Osteoblast (primary cell): ENCODE measurements around the gene CASKIN2. TPM values are rescaled to one million over a fixed set of nuclear protein-coding genes. Genes with fewer than 3 reads are reported as not detected.

Source experiments
- DNase-seq: peaks from one replicate; pipeline ENCODE4 v3.0.0; 2011; ENCODE audit warnings: low spot score, mixed read lengths; ENCODE audit not compliant: insufficient read length; ENCODE audit errors: missing footprints
- H2AFZ ChIP-seq: 2 replicates; pipeline ENCODE4 v1.6.0; 2011; ENCODE audit warnings: mild to moderate bottlenecking, low read length
- H3K27ac ChIP-seq: 2 replicates; pipeline ENCODE4 v1.5.1; 2011; ENCODE audit warnings: mild to moderate bottlenecking, low read depth, low read length, moderate library complexity
- H3K27me3 ChIP-seq: 2 replicates; pipeline ENCODE4 v1.6.0; 2012; ENCODE audit warnings: mild to moderate bottlenecking, control low read depth, inconsistent platforms, low read length, moderate library complexity; ENCODE audit not compliant: insufficient read depth
- H3K36me3 ChIP-seq: 2 replicates; pipeline ENCODE4 v1.5.1; 2011; ENCODE audit warnings: mild to moderate bottlenecking, low read length, control low read depth, moderate library complexity; ENCODE audit not compliant: insufficient read depth
- H3K4me1 ChIP-seq: 2 replicates; pipeline ENCODE4 v1.5.1; 2011; ENCODE audit warnings: mild to moderate bottlenecking, low read length, control low read depth, moderate library complexity; ENCODE audit not compliant: insufficient read depth
- H3K4me2 ChIP-seq: 2 replicates; pipeline ENCODE4 v1.6.0; 2011; ENCODE audit warnings: mild to moderate bottlenecking, low read length; ENCODE audit not compliant: insufficient read depth
- H3K4me3 ChIP-seq: fragments of 200-600 bp; sonication (generic); 3 replicates; pipeline ENCODE4 v1.5.1; 2012; ENCODE audit warnings: mild to moderate bottlenecking, low read length, inconsistent platforms; ENCODE audit not compliant: insufficient read depth
- H3K79me2 ChIP-seq: 2 replicates; pipeline ENCODE4 v1.6.0; 2012; ENCODE audit warnings: mild to moderate bottlenecking, low read length, control low read depth, inconsistent platforms; ENCODE audit not compliant: insufficient read depth
- H3K9me3 ChIP-seq: 2 replicates; pipeline ENCODE4 v1.5.1; 2011; ENCODE audit warnings: low read depth, low read length, control low read depth
- H4K20me1 ChIP-seq: 2 replicates; pipeline ENCODE4 v1.6.0; 2012; ENCODE audit warnings: mild to moderate bottlenecking, low read length, control low read depth; ENCODE audit not compliant: insufficient read depth
- total RNA-seq: library from RNA; depleted of rRNA; stranded (reverse); fragments of >200 nt; gene quantifications from 2 replicates; pipeline ENCODE4 v1.2.3, GENCODE V29; 2012
- TF ChIP-seq, protein P1 (sequence below): IDR thresholded peaks from 2 replicates; pipeline ENCODE4 v1.5.1; 2011; ENCODE audit warnings: mild to moderate bottlenecking, low read depth, low read length, moderate library complexity; ENCODE audit errors: extremely low read depth

CASKIN2 gene
- total RNA-seq, 1 donor: 8.7 TPM

DNA sequence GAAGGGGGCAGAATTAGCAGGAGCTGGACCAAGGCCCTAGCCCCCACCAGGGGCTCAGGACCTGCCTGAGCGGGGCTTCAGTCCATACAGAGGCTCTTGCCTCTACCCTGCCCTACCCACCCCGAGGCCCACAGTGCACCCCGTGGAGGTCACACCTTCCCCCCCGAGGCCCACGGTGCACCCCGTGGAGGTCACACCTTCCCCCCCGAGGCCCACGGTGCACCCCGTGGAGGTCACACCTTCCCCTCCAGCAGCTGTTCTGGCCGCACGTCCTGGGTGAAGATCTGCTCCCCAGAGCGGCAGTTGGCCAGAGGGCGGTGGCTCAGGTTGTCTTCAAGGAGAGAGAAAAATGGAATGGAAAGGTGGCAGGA lies 11.4 kb downstream of the CASKIN2 start:
- Histone ChIP-seq H3K27me3 (no peaks in the 10 kb centered on the region), H3K9me3 (no peaks in the 10 kb centered on the region), H3K36me3 (peaks cover 13% of the 10 kb centered on the region), H3K27ac (no peak overlapping the region), H3K4me3 (no peak overlapping the region), H3K79me2 (no peaks in the 10 kb centered on the region), H3K4me2 (no peak overlapping the region), H4K20me1 (peaks cover 13% of the 10 kb centered on the region), H3K4me1 (no peaks in the 10 kb centered on the region), H2AFZ (no peak overlapping the region)
- TF ChIP-seq, protein P1, sequence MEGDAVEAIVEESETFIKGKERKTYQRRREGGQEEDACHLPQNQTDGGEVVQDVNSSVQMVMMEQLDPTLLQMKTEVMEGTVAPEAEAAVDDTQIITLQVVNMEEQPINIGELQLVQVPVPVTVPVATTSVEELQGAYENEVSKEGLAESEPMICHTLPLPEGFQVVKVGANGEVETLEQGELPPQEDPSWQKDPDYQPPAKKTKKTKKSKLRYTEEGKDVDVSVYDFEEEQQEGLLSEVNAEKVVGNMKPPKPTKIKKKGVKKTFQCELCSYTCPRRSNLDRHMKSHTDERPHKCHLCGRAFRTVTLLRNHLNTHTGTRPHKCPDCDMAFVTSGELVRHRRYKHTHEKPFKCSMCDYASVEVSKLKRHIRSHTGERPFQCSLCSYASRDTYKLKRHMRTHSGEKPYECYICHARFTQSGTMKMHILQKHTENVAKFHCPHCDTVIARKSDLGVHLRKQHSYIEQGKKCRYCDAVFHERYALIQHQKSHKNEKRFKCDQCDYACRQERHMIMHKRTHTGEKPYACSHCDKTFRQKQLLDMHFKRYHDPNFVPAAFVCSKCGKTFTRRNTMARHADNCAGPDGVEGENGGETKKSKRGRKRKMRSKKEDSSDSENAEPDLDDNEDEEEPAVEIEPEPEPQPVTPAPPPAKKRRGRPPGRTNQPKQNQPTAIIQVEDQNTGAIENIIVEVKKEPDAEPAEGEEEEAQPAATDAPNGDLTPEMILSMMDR: no peak
- no peak for DNase-seq

DNA sequence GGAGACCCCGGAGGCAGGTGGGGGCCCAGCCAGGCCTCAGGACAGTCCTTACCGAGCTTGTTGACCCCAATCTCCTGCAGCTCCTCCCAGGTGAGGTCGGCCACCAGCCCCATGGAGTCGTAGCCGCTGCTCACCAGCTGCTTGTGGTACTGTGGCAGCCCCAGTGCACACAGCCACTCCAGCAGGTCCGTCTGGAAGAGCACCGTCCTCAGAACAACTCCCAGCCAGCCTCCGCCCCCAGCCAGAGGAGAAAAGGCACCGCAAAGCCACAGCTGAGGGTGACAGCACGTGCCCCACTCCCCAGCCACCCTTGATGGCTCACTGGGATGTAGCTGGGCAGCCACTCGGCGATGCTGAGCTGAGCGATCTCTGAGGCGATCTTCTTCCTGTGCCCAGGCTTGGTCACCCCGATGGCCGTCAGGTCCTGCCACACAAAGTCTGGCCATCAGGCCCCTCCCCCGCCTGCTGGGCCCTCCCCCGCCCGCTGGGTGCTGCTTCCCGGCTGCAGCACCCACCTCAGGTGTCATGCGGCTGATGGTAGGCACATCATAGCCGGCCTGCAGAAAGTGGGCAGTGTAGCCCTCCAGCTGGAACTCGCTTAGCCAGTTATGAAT lies 11.9 kb downstream of the CASKIN2 start:
- TF ChIP-seq, protein P1: no peak
- no peak for DNase-seq
- Histone ChIP-seq H4K20me1 (peaks cover 8% of the 10 kb centered on the region), H3K9me3 (no peaks in the 10 kb centered on the region), H2AFZ (no peak overlapping the region), H3K27ac (no peak overlapping the region), H3K4me1 (no peaks in the 10 kb centered on the region), H3K4me3 (no peak overlapping the region), H3K27me3 (no peaks in the 10 kb centered on the region), H3K79me2 (no peaks in the 10 kb centered on the region), H3K36me3 (peaks cover 16% of the 10 kb centered on the region), H3K4me2 (no peak overlapping the region)

DNA sequence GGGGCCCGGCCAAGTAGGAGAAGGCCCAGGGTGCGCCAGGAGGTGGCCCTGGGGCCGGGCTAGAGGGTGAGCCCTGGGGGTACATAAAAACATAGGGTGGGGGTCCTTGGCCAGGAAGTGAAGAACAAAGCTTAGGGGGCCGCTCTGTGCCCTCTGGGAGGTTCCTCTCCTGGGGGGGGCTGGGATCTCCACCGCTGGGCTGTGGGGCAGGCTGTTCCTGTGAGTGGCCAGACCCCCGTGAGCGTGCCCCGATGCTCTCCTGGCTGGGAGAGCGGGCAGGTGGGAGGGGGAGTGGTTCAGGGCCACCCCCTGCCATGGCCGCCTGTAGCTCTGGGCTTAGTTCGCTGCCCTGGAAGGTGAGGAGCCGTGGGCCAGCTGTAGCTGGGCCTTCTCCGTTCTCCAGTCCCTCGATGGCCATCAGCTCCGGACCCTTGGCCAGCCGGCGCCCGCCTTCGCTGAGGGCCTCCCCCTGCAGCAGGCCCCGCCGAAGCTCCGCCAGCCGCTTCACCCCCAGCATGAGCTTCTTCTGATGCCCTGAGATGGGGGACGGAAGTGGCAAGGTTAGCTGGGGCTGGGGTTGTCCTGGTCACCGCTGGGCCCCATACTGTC lies 12.5 kb downstream of the CASKIN2 start:
- DNase-seq: no peak
- Histone ChIP-seq H3K36me3 (peaks cover 16% of the 10 kb centered on the region), H4K20me1 (peaks cover 3% of the 10 kb centered on the region), H3K9me3 (no peaks in the 10 kb centered on the region), H3K4me1 (no peaks in the 10 kb centered on the region), H3K27me3 (no peaks in the 10 kb centered on the region), H2AFZ (no peak overlapping the region), H3K79me2 (no peaks in the 10 kb centered on the region), H3K27ac (no peak overlapping the region), H3K4me2 (no peak overlapping the region), H3K4me3 (no peak overlapping the region)
- TF ChIP-seq, protein P1: no peak

DNA sequence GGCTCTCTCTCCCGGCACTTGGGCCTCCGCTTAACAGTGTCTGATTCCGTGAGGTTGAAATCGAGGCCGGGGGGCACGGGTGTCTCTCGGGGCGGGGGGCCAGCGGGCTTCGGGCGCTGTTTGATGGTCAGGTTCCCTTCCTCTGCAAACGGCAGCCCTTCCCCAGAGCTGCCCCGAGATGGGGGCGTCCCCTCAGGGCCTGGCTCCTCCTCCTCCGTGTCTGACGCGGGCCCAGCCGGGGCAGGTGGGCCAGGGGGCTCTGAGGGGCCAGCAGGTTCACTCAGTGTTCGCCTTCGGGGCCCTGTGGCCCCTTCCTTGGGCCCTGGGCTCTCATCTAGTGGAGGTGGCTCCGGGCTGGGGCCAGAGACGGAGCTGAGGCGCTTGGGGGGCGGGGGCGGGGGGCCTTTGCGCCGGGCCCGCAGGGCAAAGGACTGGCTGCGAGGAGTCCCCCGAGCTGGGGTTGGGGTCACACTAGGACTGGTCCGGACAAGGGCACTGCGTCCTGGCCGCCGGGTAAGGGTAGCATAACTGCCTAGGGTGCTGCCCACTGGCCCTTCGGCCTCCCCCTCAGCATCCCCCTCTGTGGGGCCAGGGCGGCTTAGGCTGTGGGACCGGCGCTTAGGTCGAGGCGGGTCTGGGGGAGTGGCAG lies 13.1 kb downstream of the CASKIN2 start:
- Histone ChIP-seq H3K79me2 (no peaks in the 10 kb centered on the region), H4K20me1 (peaks cover 3% of the 10 kb centered on the region), H3K4me1 (no peaks in the 10 kb centered on the region), H3K27me3 (no peaks in the 10 kb centered on the region), H3K27ac (no peak overlapping the region), H3K4me2 (no peak overlapping the region), H3K4me3 (no peak overlapping the region), H3K9me3 (no peaks in the 10 kb centered on the region), H3K36me3 (peaks cover 16% of the 10 kb centered on the region), H2AFZ (no peak overlapping the region)
- no peak for DNase-seq
- TF ChIP-seq, protein P1: no peak
